Parathyroid adenoma (tissue), 2 donors: ENCODE measurements around the gene CCDC192.

Source experiments
- H2AFZ ChIP-seq: fragments of 300-600 bp; sonication (generic); one replicate; pipeline ENCODE4 v1.7.0; 2017; ENCODE audit warnings: antibody characterized with exemption, mild to moderate bottlenecking
- H3K27ac ChIP-seq: fragments of 300-600 bp; sonication (generic); one replicate; pipeline ENCODE4 v1.7.0; 2017
- H3K27me3 ChIP-seq: fragments of 300-600 bp; sonication (generic); one replicate; pipeline ENCODE4 v1.7.0; 2017; ENCODE audit warnings: low read length; ENCODE audit not compliant: control insufficient read depth, insufficient read depth
- H3K36me3 ChIP-seq: fragments of 300-600 bp; sonication (generic); one replicate; pipeline ENCODE4 v1.7.0; 2017; ENCODE audit warnings: low read length; ENCODE audit not compliant: control insufficient read depth, insufficient read depth
- H3K4me1 ChIP-seq: fragments of 300-600 bp; sonication (generic); one replicate; pipeline ENCODE4 v1.7.0; 2017; ENCODE audit warnings: control low read depth
- H3K4me2 ChIP-seq: fragments of 300-600 bp; sonication (generic); one replicate; pipeline ENCODE4 v1.7.0; 2017; ENCODE audit warnings: low read length
- H3K4me3 ChIP-seq: fragments of 300-600 bp; sonication (generic); one replicate; pipeline ENCODE4 v1.7.0; 2017; ENCODE audit warnings: low read depth, low read length
- H3K79me2 ChIP-seq: fragments of 300-600 bp; sonication (generic); one replicate; pipeline ENCODE4 v1.7.0; 2017; ENCODE audit warnings: control low read depth
- H3K9ac ChIP-seq: fragments of 300-600 bp; sonication (generic); one replicate; pipeline ENCODE4 v1.7.0; 2017; ENCODE audit warnings: mild to moderate bottlenecking
- H3K9me3 ChIP-seq: fragments of 300-600 bp; sonication (generic); one replicate; pipeline ENCODE4 v1.7.0; 2017; ENCODE audit warnings: low read length; ENCODE audit not compliant: control insufficient read depth
- CTCF ChIP-seq: fragments of 300-600 bp; sonication (generic); IDR thresholded peaks from one replicate; pipeline ENCODE4 v1.7.0; 2017; ENCODE audit warnings: antibody characterized with exemption, mild to moderate bottlenecking
- donor health status: primary hyperparathyroidism.

Gene CCDC192

GRCh38 chr5:127867022-127867783 lies 164.0 kb downstream of the CCDC192 start:
- Histone ChIP-seq H3K79me2 (no peaks in the 10 kb centered on the region), H3K4me3 (no peak overlapping the region), H3K27ac (no peak overlapping the region), H3K9me3 (no peaks in the 10 kb centered on the region), H3K9ac (no peak overlapping the region), H3K27me3 (no peaks in the 10 kb centered on the region), H3K36me3 (no peaks in the 10 kb centered on the region), H3K4me1 (no peaks in the 10 kb centered on the region), H3K4me2 (no peak overlapping the region), H2AFZ (peak overlapping the region; percentile 40)
- TF ChIP-seq CTCF = no peak

- H2AFZ ChIP-seq = no peak overlapping the region
- no peak overlapping the region for H3K9ac ChIP-seq
- no peak overlapping the region for H3K4me2 ChIP-seq
- no peaks in the 10 kb centered on the region for H3K79me2 ChIP-seq
- no peaks in the 10 kb centered on the region for H3K36me3 ChIP-seq
- H3K4me3 ChIP-seq = no peak overlapping the region
- no peaks in the 10 kb centered on the region for H3K9me3 ChIP-seq
- H3K27me3 ChIP-seq = no peaks in the 10 kb centered on the region
- H3K4me1 ChIP-seq = peaks cover 3% of the 10 kb centered on the region
- TF ChIP-seq CTCF = no peak
- no peak overlapping the region for H3K27ac ChIP-seq
Observed at GRCh38 chr5:127870914-127871313, 167.7 kb downstream of the CCDC192 start.

GRCh38 chr5:127871503-127872153 lies 168.4 kb downstream of the CCDC192 start:
- H3K4me2 ChIP-seq = no peak overlapping the region
- no peak overlapping the region for H2AFZ ChIP-seq
- no peaks in the 10 kb centered on the region for H3K36me3 ChIP-seq
- H3K9ac ChIP-seq = no peak overlapping the region
- H3K4me1 ChIP-seq = peaks cover 5% of the 10 kb centered on the region
- no peak for TF ChIP-seq CTCF
- H3K4me3 ChIP-seq = no peak overlapping the region
- H3K27ac ChIP-seq = no peak overlapping the region
- no peaks in the 10 kb centered on the region for H3K9me3 ChIP-seq
- H3K27me3 ChIP-seq = no peaks in the 10 kb centered on the region
- no peaks in the 10 kb centered on the region for H3K79me2 ChIP-seq

DNA sequence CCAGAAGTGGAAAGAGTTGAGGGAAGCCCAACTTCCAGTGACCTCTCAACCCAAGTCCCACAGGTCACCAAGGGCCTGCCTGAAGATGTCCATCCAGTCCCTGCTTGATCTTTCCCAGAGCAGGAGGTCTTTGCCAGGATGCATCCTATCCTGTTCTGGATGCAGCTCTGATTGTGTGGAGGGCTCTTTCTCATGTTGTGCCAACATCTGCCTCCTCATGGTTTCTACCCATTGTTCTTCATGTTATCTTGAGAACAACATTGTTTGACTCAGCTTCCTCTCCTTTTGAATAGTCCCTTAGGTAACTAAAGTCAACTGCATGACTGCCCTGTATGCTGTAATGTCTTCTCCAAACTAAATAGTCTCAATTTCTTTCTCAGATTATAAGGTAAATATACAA lies 169.3 kb downstream of the CCDC192 start:
- Histone ChIP-seq H3K4me1 (peaks cover 5% of the 10 kb centered on the region), H3K4me3 (no peak overlapping the region), H3K27me3 (no peaks in the 10 kb centered on the region), H3K36me3 (no peaks in the 10 kb centered on the region), H3K79me2 (no peaks in the 10 kb centered on the region), H3K9me3 (no peaks in the 10 kb centered on the region), H3K4me2 (no peak overlapping the region), H3K27ac (no peak overlapping the region), H3K9ac (no peak overlapping the region), H2AFZ (no peak overlapping the region)
- no peak for TF ChIP-seq CTCF
